ENCODE data around the gene LHFPL6.

- TF ChIP-seq EZH2phosphoT487 (IDR thresholded peaks at IDR 0.05; ENCODE audit: low read depth, severe bottlenecking, unreplicated experiment) (no peak), CTCF (IDR thresholded peaks at IDR 0.05; ENCODE audit: poor library complexity) (no peak), EZH2 (IDR thresholded peaks at IDR 0.05; ENCODE audit: borderline replicate concordance) (no peak)
Observed at GRCh38 chr13:39315796-39316195, 287.2 kb downstream of the LHFPL6 start.

Data from hepatocyte (in vitro differentiated cells).